Stimulated activated effector memory CD8-positive, alpha-beta T cell treated with anti-CD3 and anti-CD28 coated beads, Interleukin-12 subunit alpha, Interleukin-12 subunit beta, amount 100 ng/mL, for 72 hours (primary cell): ENCODE data around the gene NEK7.

Experiments
- ATAC-seq: fragments of 150-1000 bp; cut with Tn5 transposase; 2 replicates; pipeline ENCODE4 v1.10.0; 2021
- DNase-seq, 2 donors: peaks; one replicate each; pipeline ENCODE4 v3.0.0; 2021 to 2022; ENCODE audit warnings: low spot score in 2 of 2
- H3K27ac Mint-ChIP-seq: one replicate; pipeline ENCODE4 v1.8.0; 2022; ENCODE audit warnings: mild to moderate bottlenecking, mixed read lengths
- H3K36me3 Mint-ChIP-seq: one replicate; pipeline ENCODE4 v1.8.0; 2022; ENCODE audit warnings: mild to moderate bottlenecking, mixed read lengths
- H3K4me1 Mint-ChIP-seq: one replicate; pipeline ENCODE4 v1.8.0; 2022; ENCODE audit warnings: mixed read lengths
- H3K4me3 Mint-ChIP-seq: one replicate; pipeline ENCODE4 v1.8.0; 2022; ENCODE audit warnings: mild to moderate bottlenecking, mixed read lengths
- H3K9me3 Mint-ChIP-seq: one replicate; pipeline ENCODE4 v1.8.0; 2022; ENCODE audit warnings: mixed read lengths

The NEK7 gene

DNA sequence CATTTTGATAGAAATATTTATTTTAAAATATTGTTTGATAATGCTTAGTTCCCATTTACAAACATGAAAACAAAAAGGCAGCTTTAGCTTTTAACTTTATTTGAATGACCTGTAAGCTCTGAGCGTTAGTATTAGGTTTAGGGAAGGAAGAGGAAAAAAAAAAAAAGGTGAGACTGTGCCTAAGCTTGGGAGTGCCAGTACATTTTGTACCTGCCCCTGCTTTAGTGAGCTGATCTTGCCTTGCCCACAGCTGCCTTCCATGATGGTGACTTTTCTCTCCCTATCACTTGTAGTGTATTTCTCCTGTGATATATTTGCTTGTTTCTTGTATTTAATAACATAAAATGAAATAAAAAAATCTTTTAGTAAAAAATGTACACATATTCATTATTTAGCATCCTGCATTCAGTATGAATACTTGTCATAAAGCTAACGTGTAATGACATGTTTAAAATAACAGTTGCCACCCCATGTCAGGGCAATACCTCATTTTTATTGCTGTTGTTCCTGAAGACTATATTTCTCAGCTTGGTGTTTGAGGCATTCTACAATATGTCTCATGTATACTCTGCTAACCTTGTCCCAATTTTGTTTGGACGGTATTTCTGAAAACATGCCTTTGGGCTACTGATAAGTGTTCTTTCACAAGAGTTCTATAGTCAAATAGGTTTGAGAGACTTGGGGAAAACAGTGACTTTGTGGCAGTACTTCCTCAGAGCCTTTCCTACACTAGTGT, 76.3 kb downstream of the NEK7 start:
- H3K9me3 Mint-ChIP-seq, result no peaks in the 10 kb centered on the region
- no peak overlapping the region for H3K27ac Mint-ChIP-seq
- peaks cover 12% of the 10 kb centered on the region for H3K36me3 Mint-ChIP-seq
- peaks cover 26% of the 10 kb centered on the region for H3K4me1 Mint-ChIP-seq
- DNase-seq (no peak), ATAC-seq (no peak)
- H3K4me3 Mint-ChIP-seq, result no peak overlapping the region

DNA sequence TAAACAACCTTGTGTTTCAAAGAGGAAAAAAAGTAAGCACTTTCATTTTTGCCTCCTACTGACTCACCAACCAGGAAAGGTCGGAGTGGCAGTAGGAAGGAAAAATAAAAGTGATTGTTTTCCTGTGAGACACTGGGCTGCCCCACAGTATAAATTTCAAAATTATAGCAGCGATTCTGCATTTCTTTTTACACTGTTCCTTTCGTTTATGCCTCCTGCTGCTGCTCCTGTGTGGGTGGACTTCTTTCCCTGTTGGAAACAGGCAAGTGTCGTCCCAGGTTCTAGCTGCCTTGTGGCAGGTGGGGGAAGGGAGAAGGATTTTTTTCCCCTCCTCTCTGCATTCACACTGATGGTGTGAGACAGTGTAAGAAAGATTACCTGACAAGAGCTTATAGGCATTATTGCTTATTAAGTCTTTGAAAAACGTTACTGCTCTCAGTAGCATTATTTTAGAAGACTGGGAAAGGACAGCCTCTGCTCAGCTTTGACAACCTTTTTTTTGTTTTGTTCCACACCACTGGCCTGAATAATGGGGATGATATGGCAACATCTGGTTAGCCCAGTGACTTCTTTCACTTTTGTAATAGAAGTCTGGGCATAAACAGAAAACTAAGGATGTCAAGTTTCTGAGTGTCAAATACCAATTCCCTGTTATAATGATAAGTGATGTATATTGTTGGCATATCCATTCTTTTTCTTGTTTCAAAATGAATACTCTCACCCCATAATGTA, 77.9 kb downstream of the NEK7 start:
- ATAC-seq (peak; percentile 44), DNase-seq (no peak)
- H3K36me3 Mint-ChIP-seq, result peaks cover 12% of the 10 kb centered on the region
- H3K4me3 Mint-ChIP-seq, result peak overlapping the region; percentile 30
- peaks cover 17% of the 10 kb centered on the region for H3K4me1 Mint-ChIP-seq
- H3K9me3 Mint-ChIP-seq, result no peaks in the 10 kb centered on the region
- no peak overlapping the region for H3K27ac Mint-ChIP-seq

DNA sequence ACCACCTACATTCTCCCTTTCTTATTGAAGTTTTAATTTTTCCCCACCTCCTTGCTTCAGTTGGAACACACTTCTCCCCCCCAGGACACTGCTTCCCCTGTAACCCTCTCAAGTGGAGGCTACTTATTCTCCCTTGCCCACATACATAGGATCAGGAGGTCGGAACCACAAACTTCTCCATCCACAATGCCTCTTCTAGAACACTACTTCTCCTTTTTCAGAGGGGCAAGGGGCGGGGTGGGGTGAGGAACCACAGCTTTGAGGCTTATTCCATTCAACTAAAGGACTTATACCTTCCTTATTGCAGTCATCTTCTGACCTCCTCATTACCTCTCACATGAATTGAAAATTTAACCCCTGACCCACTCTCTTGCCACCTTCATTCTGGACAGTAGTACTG, 81.3 kb downstream of the NEK7 start:
- H3K4me1 Mint-ChIP-seq, result peaks cover 30% of the 10 kb centered on the region
- DNase-seq (no peak), ATAC-seq (peak; percentile 56)
- no peak overlapping the region for H3K27ac Mint-ChIP-seq
- H3K9me3 Mint-ChIP-seq, result no peaks in the 10 kb centered on the region
- peaks cover 9% of the 10 kb centered on the region for H3K36me3 Mint-ChIP-seq
- H3K4me3 Mint-ChIP-seq, result no peak overlapping the region

DNA sequence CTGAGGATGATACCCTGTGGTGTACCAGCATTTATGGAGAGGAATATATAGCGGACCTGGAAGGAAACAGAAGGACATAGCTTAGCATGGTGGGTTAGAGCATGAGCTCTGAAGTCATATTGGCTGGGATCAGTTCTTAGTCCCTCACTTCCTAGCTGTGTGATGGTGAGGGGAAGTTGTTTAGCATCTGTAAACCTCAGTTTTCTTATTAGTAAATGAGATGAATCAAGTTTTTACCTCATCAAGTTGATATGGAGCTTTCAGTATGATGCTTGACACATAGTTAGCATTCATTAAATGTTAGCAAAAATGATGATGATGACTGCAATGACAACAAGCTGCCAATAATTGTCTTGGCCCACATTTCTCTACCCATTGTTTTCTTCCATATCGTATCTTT, 84.8 kb downstream of the NEK7 start:
- Mint-ChIP-seq H3K4me1 (peaks cover 31% of the 10 kb centered on the region), H3K27ac (peak overlapping the region; percentile 74), H3K36me3 (peaks cover 13% of the 10 kb centered on the region), H3K9me3 (no peaks in the 10 kb centered on the region), H3K4me3 (peak overlapping the region; percentile 27)
- DNase-seq, result no peak
- peak; percentile 95 for ATAC-seq

DNA sequence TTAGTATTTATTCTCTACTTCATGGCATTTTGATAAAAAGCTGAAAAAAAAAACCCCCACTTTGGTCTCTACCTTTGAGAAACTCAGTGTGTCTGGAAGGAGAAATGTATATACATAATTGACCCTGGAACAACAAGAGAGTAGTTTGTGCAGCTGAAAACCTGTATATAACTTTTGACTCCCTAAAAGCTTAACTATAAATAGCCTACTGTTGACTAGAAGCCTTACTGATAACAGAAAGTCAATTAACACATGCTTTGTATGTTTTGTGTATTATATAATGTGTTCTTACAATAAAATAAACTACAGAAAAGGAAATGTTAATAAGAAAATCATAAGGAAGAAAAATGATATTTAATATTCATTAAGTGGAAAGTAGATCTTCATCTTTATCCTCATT, 88.0 kb downstream of the NEK7 start:
- H3K9me3 Mint-ChIP-seq, result no peaks in the 10 kb centered on the region
- H3K4me3 Mint-ChIP-seq, result no peak overlapping the region
- DNase-seq (no peak), ATAC-seq (no peak)
- peaks cover 19% of the 10 kb centered on the region for H3K36me3 Mint-ChIP-seq
- H3K4me1 Mint-ChIP-seq, result peaks cover 37% of the 10 kb centered on the region
- H3K27ac Mint-ChIP-seq, result no peak overlapping the region

DNA sequence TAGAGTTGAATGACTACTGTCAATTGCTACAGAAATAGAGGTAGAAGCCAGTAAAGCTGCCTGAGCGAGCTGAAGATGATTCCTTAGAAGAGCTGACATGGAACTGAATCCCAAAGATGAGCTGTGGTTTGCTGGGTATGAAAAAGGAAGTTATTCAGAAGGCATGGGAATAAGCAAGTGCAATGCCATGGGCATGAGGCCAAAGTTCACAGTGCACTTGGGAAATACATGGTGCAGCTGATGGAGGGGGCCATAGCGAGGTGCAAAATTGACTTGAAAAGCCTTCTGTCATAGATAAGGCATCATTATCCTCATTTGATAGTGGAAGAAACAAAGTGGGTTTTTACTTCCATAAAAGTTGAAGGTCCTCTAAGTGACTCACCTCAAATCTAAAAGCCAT, 88.6 kb downstream of the NEK7 start:
- no peak for ATAC-seq
- no peak overlapping the region for H3K27ac Mint-ChIP-seq
- DNase-seq, result no peak
- H3K36me3 Mint-ChIP-seq, result peaks cover 19% of the 10 kb centered on the region
- H3K4me1 Mint-ChIP-seq, result peaks cover 37% of the 10 kb centered on the region
- H3K9me3 Mint-ChIP-seq, result no peaks in the 10 kb centered on the region
- no peak overlapping the region for H3K4me3 Mint-ChIP-seq

DNA sequence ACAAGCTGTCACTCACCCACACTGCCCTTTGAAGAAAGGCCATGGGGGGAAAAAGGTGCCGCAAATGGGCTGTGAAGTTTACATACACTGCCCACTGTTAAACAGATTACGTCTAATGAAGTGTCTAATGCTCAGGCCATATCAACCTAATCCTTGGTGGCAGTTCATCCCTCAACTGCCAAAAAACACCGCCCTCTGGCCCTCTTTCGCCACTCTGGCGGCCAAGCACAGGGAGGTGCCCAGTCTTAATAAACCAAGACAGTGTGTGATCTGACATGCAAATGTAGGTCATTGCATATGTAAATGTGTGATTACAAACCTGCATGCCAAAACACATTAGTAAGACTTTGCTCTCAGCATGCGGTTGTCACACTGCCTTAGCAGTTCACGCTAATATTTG, 89.5 kb downstream of the NEK7 start:
- Mint-ChIP-seq H3K9me3 (no peaks in the 10 kb centered on the region), H3K4me1 (peaks cover 33% of the 10 kb centered on the region), H3K4me3 (no peak overlapping the region), H3K27ac (no peak overlapping the region), H3K36me3 (peaks cover 19% of the 10 kb centered on the region)
- DNase-seq, result no peak
- no peak for ATAC-seq

DNA sequence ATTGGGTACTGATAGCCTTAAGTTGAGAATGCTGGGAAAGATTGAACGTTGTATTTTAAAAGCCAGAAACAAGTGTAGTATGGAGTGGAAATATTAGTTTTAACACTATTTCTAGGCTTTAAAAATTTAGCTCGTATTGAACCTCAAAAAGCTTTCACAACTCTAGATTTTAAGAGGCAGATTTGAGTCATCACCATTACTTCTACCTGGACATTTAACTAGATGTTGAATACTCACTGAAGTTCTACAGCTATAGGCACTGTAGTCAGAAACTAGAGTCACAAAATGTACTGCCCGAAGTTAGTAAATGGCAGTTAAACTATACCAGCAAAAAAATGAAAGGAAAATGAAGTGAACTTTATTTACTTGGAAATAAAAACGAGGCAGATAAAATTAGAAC, 96.5 kb downstream of the NEK7 start:
- Mint-ChIP-seq H3K4me3 (peak overlapping the region; percentile 31), H3K36me3 (no peaks in the 10 kb centered on the region), H3K4me1 (peaks cover 50% of the 10 kb centered on the region), H3K9me3 (peaks cover 3% of the 10 kb centered on the region), H3K27ac (peak overlapping the region; percentile 54)
- DNase-seq (no peak), ATAC-seq (peak; percentile 78)

DNA sequence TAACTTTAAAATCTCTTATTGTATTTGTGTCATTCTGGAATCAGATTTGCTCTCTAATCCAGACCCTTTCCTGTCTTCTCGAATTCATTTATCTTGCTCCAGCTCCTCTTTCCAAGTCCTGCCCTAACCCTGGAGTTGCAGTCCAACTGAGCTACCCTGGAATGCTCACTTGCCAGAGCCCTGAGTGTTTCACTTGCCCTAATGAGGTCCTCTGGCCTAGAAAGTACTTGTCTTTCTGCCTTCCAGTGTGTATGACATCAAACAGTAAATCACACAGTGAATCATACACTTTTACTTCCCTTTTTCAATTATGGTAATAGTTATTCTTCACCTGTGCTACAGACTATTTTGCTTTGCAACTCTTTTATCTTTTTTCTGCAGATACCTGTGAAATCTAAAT, 96.9 kb downstream of the NEK7 start:
- H3K27ac Mint-ChIP-seq, result peak overlapping the region; percentile 54

DNA sequence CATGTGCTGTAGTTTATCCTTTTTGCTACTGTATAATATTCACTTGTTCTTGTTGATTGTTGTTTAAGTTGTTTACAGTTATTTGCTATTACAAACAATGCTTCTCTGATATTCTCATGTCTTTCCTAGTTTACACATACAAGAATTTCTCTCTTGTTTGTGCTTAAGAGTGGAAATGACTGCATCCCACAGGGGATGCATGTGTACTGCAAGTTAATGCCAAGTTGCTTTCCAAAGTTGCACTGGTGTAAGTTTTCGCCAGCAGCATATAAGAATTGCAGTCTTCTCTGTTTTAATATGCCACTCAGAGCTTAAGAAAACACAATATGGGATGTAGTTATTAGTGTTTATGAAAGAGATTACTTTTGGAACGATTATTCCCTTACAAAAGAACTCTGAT, 97.7 kb downstream of the NEK7 start:
- Mint-ChIP-seq H3K27ac (peak overlapping the region; percentile 37), H3K4me3 (no peak overlapping the region), H3K36me3 (peaks cover 4% of the 10 kb centered on the region), H3K9me3 (peaks cover 3% of the 10 kb centered on the region), H3K4me1 (peaks cover 58% of the 10 kb centered on the region)
- ATAC-seq, result no peak
- DNase-seq, result no peak

More for the DNA sequence above, 96.9 kb downstream of the NEK7 start:
- peak; percentile 89 for ATAC-seq
- H3K4me3 Mint-ChIP-seq, result peak overlapping the region; percentile 31
- no peaks in the 10 kb centered on the region for H3K36me3 Mint-ChIP-seq
- H3K4me1 Mint-ChIP-seq, result peaks cover 51% of the 10 kb centered on the region
- peak in 1 of 2 donors; percentile 60 for DNase-seq
- H3K9me3 Mint-ChIP-seq, result peaks cover 3% of the 10 kb centered on the region

DNA sequence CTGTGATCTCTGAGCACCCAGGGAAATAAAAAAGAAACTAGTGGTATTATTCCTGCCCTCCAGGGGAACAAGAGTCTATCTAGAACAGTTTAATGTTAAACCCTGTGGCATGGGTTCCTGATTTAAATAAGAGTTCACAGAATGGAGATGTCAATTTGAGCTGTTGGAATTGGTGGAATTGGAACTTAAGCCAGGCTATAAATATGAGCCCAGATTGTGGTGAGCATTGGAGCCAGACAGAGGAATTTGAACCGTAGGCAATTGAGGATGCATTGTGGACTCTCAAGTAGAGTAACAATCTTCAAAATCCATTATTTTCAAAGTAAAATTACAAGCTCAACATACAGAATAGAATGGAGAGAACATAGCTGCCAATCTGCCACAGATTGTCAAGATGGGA, 98.2 kb downstream of the NEK7 start:
- Mint-ChIP-seq H3K9me3 (peaks cover 3% of the 10 kb centered on the region), H3K4me1 (peaks cover 63% of the 10 kb centered on the region), H3K27ac (peak overlapping the region; percentile 37), H3K4me3 (no peak overlapping the region), H3K36me3 (peaks cover 4% of the 10 kb centered on the region)
- ATAC-seq (no peak), DNase-seq (no peak)

DNA sequence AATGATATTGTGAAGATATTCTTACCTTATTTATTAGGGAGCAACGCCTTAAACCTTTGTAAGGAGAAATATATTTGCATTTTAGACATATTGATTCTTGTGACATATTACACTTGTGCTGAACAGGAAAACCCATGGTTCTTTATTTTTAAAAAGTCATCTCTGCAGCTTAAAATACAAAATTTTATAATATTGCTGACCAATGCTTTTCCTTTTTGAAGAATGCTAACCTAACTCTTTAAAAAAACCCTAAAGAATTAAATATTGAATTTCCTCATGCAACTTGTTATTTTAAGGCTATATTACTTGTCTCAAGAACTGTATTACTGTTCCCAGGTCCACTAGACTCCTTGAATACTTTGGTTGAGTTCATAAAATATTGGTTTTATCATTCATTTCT, 99.0 kb downstream of the NEK7 start:
- DNase-seq, result no peak
- Mint-ChIP-seq H3K36me3 (peaks cover 4% of the 10 kb centered on the region), H3K4me3 (no peak overlapping the region), H3K4me1 (peaks cover 69% of the 10 kb centered on the region), H3K27ac (no peak overlapping the region), H3K9me3 (peaks cover 3% of the 10 kb centered on the region)
- ATAC-seq, result no peak

DNA sequence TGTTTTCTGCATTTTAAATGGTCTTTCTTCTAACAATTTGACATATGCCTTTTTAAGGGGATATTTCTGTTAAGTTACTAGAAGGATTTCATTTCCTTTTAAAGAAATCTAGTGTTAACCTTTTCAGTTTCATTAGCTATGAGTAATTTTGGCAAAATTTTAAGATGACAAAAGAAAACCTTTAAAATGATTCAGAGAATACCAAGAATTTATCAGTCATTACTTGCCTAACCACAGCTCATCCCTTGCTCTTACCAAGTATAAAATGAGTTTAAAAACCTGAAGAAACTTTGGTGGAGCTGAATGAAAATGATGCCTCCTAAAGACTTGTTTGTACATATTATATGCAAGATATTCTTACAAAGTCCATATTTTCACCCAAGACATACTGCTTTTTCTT, 101.7 kb downstream of the NEK7 start:
- ATAC-seq, result peak; percentile 95
- peaks cover 3% of the 10 kb centered on the region for H3K9me3 Mint-ChIP-seq
- no peak for DNase-seq
- H3K4me3 Mint-ChIP-seq, result peak overlapping the region; percentile 44
- H3K36me3 Mint-ChIP-seq, result peaks cover 12% of the 10 kb centered on the region
- peak overlapping the region; percentile 78 for H3K27ac Mint-ChIP-seq
- H3K4me1 Mint-ChIP-seq, result peaks cover 57% of the 10 kb centered on the region

DNA sequence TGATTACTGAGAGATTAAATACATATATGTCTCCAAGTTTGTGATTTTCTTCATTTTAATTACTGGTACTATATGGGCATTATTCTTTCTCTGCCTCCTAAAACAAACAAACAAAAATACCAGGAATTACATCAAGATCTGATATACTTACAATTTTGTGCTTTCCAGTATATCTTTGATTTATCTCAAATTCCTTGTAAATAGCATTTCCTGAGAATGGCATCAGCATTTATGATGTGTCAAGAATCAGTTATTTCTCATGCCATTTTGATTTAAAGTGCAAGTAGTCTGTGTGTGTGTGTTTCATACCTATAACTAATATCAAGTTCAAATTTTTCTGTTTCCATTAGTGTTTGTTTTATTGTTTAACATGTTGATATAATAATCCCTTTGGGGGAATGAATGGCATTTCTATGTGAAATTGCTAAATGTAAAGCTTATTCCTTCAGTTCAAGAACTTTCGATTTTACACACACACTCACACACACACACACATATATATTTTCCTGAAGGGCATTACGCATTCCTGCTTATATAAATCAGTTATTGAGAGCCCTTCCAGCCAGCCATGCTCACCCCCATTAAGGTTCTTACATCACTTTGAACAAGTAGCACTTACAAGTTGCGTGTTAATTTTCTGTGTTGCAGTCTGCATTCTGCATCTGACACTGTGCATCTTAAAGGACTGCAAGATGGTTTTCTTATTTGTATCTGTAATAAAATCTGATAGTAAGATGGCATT, 102.7 kb downstream of the NEK7 start:
- peaks cover 51% of the 10 kb centered on the region for H3K4me1 Mint-ChIP-seq
- ATAC-seq, result no peak
- H3K36me3 Mint-ChIP-seq, result peaks cover 12% of the 10 kb centered on the region
- peaks cover 3% of the 10 kb centered on the region for H3K9me3 Mint-ChIP-seq
- no peak for DNase-seq
- H3K4me3 Mint-ChIP-seq, result peak overlapping the region; percentile 44
- peak overlapping the region; percentile 78 for H3K27ac Mint-ChIP-seq

DNA sequence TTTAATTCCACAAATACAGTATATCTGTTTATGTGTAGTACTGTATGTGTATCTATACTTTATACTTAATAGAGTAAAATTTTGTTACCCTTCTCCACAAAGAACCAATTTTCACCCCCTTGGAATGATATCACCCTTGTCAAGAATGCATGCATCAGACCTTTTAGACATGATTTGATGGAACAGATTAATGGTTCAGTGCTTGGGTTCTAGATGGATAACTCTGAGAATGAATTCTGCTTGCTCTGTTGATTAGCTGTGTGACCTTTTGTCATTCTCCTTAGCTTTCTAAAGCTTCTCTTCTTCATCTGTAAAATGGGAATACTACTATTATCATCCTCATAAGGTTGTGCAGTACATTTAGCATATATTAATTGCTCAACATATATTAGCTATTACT, 105.1 kb downstream of the NEK7 start:
- Mint-ChIP-seq H3K4me3 (no peak overlapping the region), H3K27ac (no peak overlapping the region), H3K4me1 (peaks cover 43% of the 10 kb centered on the region), H3K9me3 (peaks cover 3% of the 10 kb centered on the region), H3K36me3 (peaks cover 12% of the 10 kb centered on the region)
- DNase-seq (no peak), ATAC-seq (no peak)
